ENCODE data around the gene HSP90AB1.

Gene HSP90AB1

DNA sequence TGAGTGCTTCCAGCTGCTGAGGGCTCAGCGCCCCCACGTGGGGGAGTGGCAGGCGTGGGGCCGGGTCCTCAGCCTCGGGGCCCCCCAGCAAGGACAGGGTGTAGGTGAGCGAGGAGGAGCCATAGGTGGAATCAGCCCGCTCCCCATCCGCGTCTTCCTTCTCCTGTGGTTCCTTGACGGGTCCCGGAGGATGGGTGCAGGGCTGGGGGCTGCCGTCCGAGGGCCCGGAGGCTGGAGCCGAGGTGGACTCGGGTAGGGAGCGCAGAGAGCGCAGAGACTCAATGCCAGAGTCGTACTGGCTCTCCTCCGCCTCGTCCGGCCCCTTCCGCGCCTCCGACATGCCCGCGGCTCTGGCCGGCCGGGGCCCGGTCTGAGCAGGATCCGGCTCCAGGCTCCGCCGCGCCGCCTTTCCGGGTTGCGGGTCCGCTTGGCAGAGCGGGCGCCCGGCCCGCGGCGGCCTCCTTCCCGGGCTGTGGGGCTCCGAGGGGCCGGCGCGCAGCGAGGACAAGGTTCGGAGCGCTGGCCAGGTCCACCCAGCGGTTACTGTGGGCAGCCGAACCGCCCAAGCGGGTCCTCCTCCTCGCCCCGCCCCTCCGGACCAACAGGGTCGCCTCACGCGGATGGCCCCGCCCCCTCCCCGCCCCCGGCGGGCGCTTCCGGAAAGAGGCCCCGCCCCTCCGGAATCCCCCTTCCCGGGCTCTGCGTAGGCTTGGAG, 18.3 kb downstream of the HSP90AB1 start, which contains the start of gene NFKBIE:
Gene NFKBIE, minus strand, starts transcription at position 545 of the 715 bp plus-strand sequence. Its CDS starts 205 bp downstream, at position 340.
- H3K4me3 ChIP-seq (ENCODE audit: low read length) = peak within 1 kb of the TSS; percentile 68
- peaks cover 12% of the 10 kb centered on the region; the same call in 1 of the 2 replicates for H3K4me1 ChIP-seq (ENCODE audit: control insufficient read depth, insufficient read depth, low read length)
- no peaks in the 10 kb centered on the region; the same call in 1 of the 2 replicates for H3K27me3 ChIP-seq (ENCODE audit: control insufficient read depth, insufficient read depth, low read length)
- no peaks in the 10 kb centered on the region for H3K9me3 ChIP-seq (ENCODE audit: control insufficient read depth, insufficient read depth, low read length)
- H3K27ac ChIP-seq (ENCODE audit: low read length) = no peak within 1 kb of the TSS
- WGBS (ENCODE audit: insufficient coverage, insufficient read length) = no CpG with 5 or more reads among the region's 72 CpGs
- DNase-seq (ENCODE audit: low read depth, low spot score) = no peak
- H3K36me3 ChIP-seq (ENCODE audit: control insufficient read depth, insufficient read depth, low read length) = no peaks in the 10 kb centered on the region

GRCh38 chr6:44265722-44266233, 18.9 kb downstream of the HSP90AB1 start:
- WGBS (ENCODE audit: insufficient coverage, insufficient read length) = 100% methylated on average over 1 of the region's 17 CpGs
- no peak overlapping the region for H3K4me3 ChIP-seq (ENCODE audit: low read length)
- no peaks in the 10 kb centered on the region; the same call in 1 of the 2 replicates for H3K27me3 ChIP-seq (ENCODE audit: control insufficient read depth, insufficient read depth, low read length)
- H3K9me3 ChIP-seq (ENCODE audit: control insufficient read depth, insufficient read depth, low read length) = no peaks in the 10 kb centered on the region
- H3K27ac ChIP-seq (ENCODE audit: low read length) = no peak overlapping the region
- DNase-seq (ENCODE audit: low read depth, low spot score) = no peak
- H3K4me1 ChIP-seq (ENCODE audit: control insufficient read depth, insufficient read depth, low read length) = peaks cover 12% of the 10 kb centered on the region; the same call in 1 of the 2 replicates
- H3K36me3 ChIP-seq (ENCODE audit: control insufficient read depth, insufficient read depth, low read length) = no peaks in the 10 kb centered on the region

DNA sequence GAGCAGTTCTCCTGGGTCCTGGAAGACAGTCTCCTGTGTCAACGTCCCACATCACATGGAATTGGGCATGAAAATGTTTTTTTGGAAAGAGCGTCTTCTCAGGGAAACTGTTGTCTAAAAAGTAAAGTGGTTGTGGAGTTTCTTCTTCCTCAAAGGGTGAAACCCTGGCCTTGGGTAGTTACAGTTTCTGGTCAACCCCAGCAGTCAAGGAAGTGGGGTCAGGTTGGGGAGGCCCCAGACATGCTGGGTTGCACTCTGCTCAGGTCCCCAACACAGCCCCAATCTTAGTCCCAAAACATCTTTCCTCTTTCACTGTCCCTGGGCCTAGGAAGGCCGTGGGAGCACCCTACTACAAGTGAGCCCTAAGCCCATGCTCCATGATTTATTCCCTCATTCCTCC, 19.4 kb downstream of the HSP90AB1 start:
- Histone ChIP-seq H3K27me3 (ENCODE audit: control insufficient read depth, insufficient read depth, low read length) (no peaks in the 10 kb centered on the region; the same call in 1 of the 2 replicates), H3K9me3 (ENCODE audit: control insufficient read depth, insufficient read depth, low read length) (no peaks in the 10 kb centered on the region), H3K4me3 (ENCODE audit: low read length) (no peak overlapping the region), H3K36me3 (ENCODE audit: control insufficient read depth, insufficient read depth, low read length) (no peaks in the 10 kb centered on the region), H3K4me1 (ENCODE audit: control insufficient read depth, insufficient read depth, low read length) (peaks cover 13% of the 10 kb centered on the region; the same call in 1 of the 2 replicates), H3K27ac (ENCODE audit: low read length) (no peak overlapping the region)
- no peak for DNase-seq (ENCODE audit: low read depth, low spot score)
- no CpG with 5 or more reads among the region's 3 CpGs for WGBS (ENCODE audit: insufficient coverage, insufficient read length)

GRCh38 chr6:44267252-44267651, 20.4 kb downstream of the HSP90AB1 start:
- H3K27ac ChIP-seq (ENCODE audit: low read length) = no peak overlapping the region
- WGBS (ENCODE audit: insufficient coverage, insufficient read length) = no CpG with 5 or more reads among the region's 10 CpGs
- no peaks in the 10 kb centered on the region for H3K9me3 ChIP-seq (ENCODE audit: control insufficient read depth, insufficient read depth, low read length)
- H3K4me3 ChIP-seq (ENCODE audit: low read length) = no peak overlapping the region
- peaks cover 15% of the 10 kb centered on the region; the same call in 1 of the 2 replicates for H3K4me1 ChIP-seq (ENCODE audit: control insufficient read depth, insufficient read depth, low read length)
- no peaks in the 10 kb centered on the region for H3K36me3 ChIP-seq (ENCODE audit: control insufficient read depth, insufficient read depth, low read length)
- DNase-seq (ENCODE audit: low read depth, low spot score) = no peak
- H3K27me3 ChIP-seq (ENCODE audit: control insufficient read depth, insufficient read depth, low read length) = no peaks in the 10 kb centered on the region; the same call in 1 of the 2 replicates

DNA sequence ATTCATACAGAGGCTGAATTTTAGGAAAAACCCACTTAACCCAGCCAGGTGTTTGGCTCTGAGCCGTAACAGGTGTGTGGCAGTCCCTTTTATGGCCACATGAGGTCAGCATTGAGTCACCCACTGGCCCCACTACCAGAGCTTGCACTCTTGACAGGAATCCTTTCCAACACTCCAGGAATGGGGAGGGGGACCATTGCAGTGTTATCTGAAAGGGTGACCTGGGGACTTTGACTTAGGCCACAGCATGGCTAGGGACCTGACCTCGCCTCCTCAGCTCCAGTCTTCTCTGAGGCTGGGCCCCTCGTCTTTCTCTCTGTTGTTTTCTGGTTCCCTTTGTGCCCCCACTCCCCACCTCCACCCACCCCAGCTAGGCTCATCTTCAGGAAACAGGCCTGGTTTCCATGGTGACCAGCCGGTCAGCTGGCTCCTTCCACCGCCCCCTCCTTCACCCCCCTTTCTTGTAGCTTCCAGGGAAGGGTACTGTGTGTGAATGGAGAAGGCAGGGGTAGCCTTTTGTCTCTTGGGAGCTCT, 21.3 kb downstream of the HSP90AB1 start:
- H3K4me3 ChIP-seq (ENCODE audit: low read length) = no peak overlapping the region
- peaks cover 15% of the 10 kb centered on the region; the same call in 1 of the 2 replicates for H3K4me1 ChIP-seq (ENCODE audit: control insufficient read depth, insufficient read depth, low read length)
- no peaks in the 10 kb centered on the region; the same call in 1 of the 2 replicates for H3K27me3 ChIP-seq (ENCODE audit: control insufficient read depth, insufficient read depth, low read length)
- peak; percentile 84 for DNase-seq (ENCODE audit: low read depth, low spot score)
- H3K27ac ChIP-seq (ENCODE audit: low read length) = no peak overlapping the region
- no CpG with 5 or more reads among the region's 5 CpGs for WGBS (ENCODE audit: insufficient coverage, insufficient read length)
- H3K36me3 ChIP-seq (ENCODE audit: control insufficient read depth, insufficient read depth, low read length) = no peaks in the 10 kb centered on the region
- H3K9me3 ChIP-seq (ENCODE audit: control insufficient read depth, insufficient read depth, low read length) = no peaks in the 10 kb centered on the region

- no peak overlapping the region for H3K27ac ChIP-seq (ENCODE audit: low read length)
- no peaks in the 10 kb centered on the region for H3K9me3 ChIP-seq (ENCODE audit: control insufficient read depth, insufficient read depth, low read length)
- no peak for DNase-seq (ENCODE audit: low read depth, low spot score)
- no peaks in the 10 kb centered on the region for H3K36me3 ChIP-seq (ENCODE audit: control insufficient read depth, insufficient read depth, low read length)
- H3K4me3 ChIP-seq (ENCODE audit: low read length) = no peak overlapping the region
- H3K27me3 ChIP-seq (ENCODE audit: control insufficient read depth, insufficient read depth, low read length) = no peaks in the 10 kb centered on the region; the same call in 1 of the 2 replicates
- no CpG with 5 or more reads among the region's 1 CpG for WGBS (ENCODE audit: insufficient coverage, insufficient read length)
- peaks cover 7% of the 10 kb centered on the region; the same call in 1 of the 2 replicates for H3K4me1 ChIP-seq (ENCODE audit: control insufficient read depth, insufficient read depth, low read length)
Measured at GRCh38 chr6:44269178-44269920, 22.4 kb downstream of the HSP90AB1 start.

DNA sequence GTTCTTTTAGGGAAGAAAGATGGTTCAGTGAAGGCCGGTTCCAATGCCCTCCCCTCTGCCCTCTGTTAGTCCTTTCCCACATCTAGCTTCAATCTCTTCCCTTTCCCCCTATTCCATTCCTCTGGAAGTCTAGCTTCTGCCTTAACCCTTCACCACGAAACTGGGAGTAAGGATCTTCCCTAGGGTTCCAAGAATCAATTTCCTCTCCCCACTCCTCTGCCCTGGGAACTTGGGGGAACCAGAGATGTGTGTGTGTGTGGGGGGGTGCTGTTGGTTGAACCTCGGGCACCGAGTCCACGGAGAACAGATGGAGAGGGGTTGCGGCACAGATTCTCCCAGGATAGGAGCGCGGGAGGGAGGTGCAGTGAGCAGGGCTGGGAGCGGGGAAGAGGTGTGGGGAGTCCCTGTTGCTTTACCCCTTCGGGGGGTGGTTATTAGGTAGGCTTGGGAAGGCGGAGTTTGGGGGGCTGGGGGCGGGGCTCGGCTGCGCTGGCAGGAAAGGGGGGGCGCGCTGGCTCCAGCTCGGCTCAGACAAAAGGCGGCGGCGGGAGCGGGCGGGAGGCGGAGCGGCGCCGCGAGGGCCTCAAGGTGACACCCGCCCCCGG, 23.1 kb downstream of the HSP90AB1 start, which contains the start of gene TMEM151B:
Gene TMEM151B, plus strand, starts transcription at position 530 of the 605 bp plus-strand sequence. CDS start 293 bp downstream, outside the sequence.
- Histone ChIP-seq H3K4me1 (ENCODE audit: control insufficient read depth, insufficient read depth, low read length) (peaks cover 7% of the 10 kb centered on the region; the same call in 1 of the 2 replicates), H3K27me3 (ENCODE audit: control insufficient read depth, insufficient read depth, low read length) (no peaks in the 10 kb centered on the region; the same call in 1 of the 2 replicates), H3K4me3 (ENCODE audit: low read length) (peak within 1 kb of the TSS; percentile 48; the same call in 1 of the 2 replicates), H3K27ac (ENCODE audit: low read length) (no peak within 1 kb of the TSS), H3K36me3 (ENCODE audit: control insufficient read depth, insufficient read depth, low read length) (no peaks in the 10 kb centered on the region; the same call in 1 of the 2 replicates), H3K9me3 (ENCODE audit: control insufficient read depth, insufficient read depth, low read length) (no peaks in the 10 kb centered on the region)
- no CpG with 5 or more reads among the region's 29 CpGs for WGBS (ENCODE audit: insufficient coverage, insufficient read length)
- no peak for DNase-seq (ENCODE audit: low read depth, low spot score)

DNA sequence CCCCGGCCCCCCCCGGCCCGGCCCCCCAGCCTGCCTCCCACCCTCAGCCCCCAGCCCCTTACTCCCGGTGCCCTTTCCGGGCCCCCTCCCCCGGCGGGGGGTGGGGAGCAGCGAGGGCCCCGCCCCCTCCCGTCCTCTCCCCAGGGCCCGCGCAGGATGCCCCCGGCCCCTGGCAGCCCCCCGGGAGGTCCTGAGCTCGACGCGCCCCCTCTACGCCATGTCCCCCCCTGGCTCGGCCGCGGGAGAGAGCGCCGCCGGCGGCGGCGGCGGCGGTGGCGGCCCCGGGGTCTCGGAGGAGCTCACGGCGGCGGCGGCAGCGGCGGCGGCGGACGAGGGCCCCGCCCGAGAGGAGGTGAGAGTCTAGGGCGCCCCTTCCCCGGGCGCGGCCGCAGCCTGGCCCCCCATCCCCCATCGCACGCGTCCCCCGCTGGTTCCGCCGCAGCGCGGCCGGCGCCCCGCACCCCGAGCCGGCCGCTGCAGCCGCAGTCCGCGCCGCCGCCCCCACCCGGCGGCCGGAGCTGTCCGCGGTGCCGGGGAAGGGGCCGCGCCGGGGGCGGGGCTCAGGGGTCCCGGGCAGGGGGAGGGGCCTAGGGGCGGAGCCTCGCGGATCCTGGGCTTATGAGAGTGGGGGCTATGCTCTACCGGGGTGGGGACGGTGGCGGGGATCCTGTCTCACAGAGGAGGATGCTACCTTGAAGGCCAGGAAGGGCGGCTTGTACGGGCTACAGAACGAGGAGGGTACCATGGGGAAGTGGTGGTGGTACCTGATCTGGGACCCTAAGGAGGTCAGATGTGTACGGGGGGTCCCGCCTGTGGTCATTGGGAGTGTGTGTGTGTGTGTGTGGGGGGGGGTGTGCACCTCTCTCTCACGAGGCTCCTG, 23.9 kb downstream of the HSP90AB1 start:
- no peak for DNase-seq (ENCODE audit: low read depth, low spot score)

DNA sequence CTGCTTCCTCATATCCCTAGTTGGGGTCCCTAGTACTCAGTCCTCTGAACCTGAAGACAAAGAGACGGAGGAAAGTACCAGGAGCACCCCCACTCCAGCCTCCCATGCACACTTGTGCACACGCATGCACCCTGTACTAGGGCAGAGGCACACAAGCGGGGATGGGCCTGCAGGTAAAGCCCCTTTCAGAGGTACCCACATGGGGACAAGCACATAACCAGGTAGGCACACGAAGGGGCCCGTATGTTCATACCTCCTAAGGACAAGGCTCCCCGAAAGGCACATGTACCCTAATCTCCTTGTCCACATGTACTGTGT, 24.5 kb downstream of the HSP90AB1 start:
- Histone ChIP-seq H3K27ac (ENCODE audit: low read length) (no peak overlapping the region), H3K4me3 (ENCODE audit: low read length) (no peak overlapping the region; the same call in 1 of the 2 replicates), H3K36me3 (ENCODE audit: control insufficient read depth, insufficient read depth, low read length) (peaks cover 3% of the 10 kb centered on the region; the same call in 1 of the 2 replicates), H3K9me3 (ENCODE audit: control insufficient read depth, insufficient read depth, low read length) (no peaks in the 10 kb centered on the region), H3K4me1 (ENCODE audit: control insufficient read depth, insufficient read depth, low read length) (peaks cover 15% of the 10 kb centered on the region), H3K27me3 (ENCODE audit: control insufficient read depth, insufficient read depth, low read length) (no peaks in the 10 kb centered on the region; the same call in 1 of the 2 replicates)
- DNase-seq (ENCODE audit: low read depth, low spot score) = no peak
- WGBS (ENCODE audit: insufficient coverage, insufficient read length) = no CpG with 5 or more reads among the region's 6 CpGs

More for the DNA sequence above, 23.9 kb downstream of the HSP90AB1 start:
- peaks cover 12% of the 10 kb centered on the region for H3K4me1 ChIP-seq (ENCODE audit: control insufficient read depth, insufficient read depth, low read length)
- no peaks in the 10 kb centered on the region for H3K9me3 ChIP-seq (ENCODE audit: control insufficient read depth, insufficient read depth, low read length)
- peaks cover 3% of the 10 kb centered on the region; the same call in 1 of the 2 replicates for H3K36me3 ChIP-seq (ENCODE audit: control insufficient read depth, insufficient read depth, low read length)
- no peak overlapping the region for H3K27ac ChIP-seq (ENCODE audit: low read length)
- no CpG with 5 or more reads among the region's 90 CpGs for WGBS (ENCODE audit: insufficient coverage, insufficient read length)
- H3K4me3 ChIP-seq (ENCODE audit: low read length) = peak overlapping the region; percentile 48; the same call in 1 of the 2 replicates
- no peaks in the 10 kb centered on the region; the same call in 1 of the 2 replicates for H3K27me3 ChIP-seq (ENCODE audit: control insufficient read depth, insufficient read depth, low read length)
